Measurements from ENCODE around the gene SLC26A2.

- no peak for TF ChIP-seq POLR2AphosphoS5 (IDR thresholded peaks at IDR 0.05; ENCODE audit: low read depth, low read length)
- TF ChIP-seq, protein P1, sequence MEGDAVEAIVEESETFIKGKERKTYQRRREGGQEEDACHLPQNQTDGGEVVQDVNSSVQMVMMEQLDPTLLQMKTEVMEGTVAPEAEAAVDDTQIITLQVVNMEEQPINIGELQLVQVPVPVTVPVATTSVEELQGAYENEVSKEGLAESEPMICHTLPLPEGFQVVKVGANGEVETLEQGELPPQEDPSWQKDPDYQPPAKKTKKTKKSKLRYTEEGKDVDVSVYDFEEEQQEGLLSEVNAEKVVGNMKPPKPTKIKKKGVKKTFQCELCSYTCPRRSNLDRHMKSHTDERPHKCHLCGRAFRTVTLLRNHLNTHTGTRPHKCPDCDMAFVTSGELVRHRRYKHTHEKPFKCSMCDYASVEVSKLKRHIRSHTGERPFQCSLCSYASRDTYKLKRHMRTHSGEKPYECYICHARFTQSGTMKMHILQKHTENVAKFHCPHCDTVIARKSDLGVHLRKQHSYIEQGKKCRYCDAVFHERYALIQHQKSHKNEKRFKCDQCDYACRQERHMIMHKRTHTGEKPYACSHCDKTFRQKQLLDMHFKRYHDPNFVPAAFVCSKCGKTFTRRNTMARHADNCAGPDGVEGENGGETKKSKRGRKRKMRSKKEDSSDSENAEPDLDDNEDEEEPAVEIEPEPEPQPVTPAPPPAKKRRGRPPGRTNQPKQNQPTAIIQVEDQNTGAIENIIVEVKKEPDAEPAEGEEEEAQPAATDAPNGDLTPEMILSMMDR (IDR thresholded peaks at IDR 0.05): no peak
- no peak for TF ChIP-seq SIN3A (IDR thresholded peaks at IDR 0.05; ENCODE audit: borderline replicate concordance, insufficient read depth, low read depth, low read length)
Measured at GRCh38 chr5:149913436-149914419, 46.8 kb upstream of the SLC26A2 start.

All from Panc1 (cell line).